Stimulated activated CD4-positive, alpha-beta T cell treated with anti-CD3 and anti-CD28 coated beads, Interleukin-4, amount 100 ng/mL, for 4 hours (primary cell): ENCODE data around the gene UCN3.
"Not testable (repeated sequence)": the region's sequence is repeated elsewhere in the genome, so short reads cannot be mapped to it uniquely, and the experiment has no call there.

Experiments
- DNase-seq, 2 experiments: peaks; one replicate each; pipeline ENCODE4 v3.0.0-alpha.2; 2020

UCN3 gene

GRCh38 chr10:5369362-5370158 lies 4.8 kb downstream of the UCN3 start:
- no peak for DNase-seq

DNA sequence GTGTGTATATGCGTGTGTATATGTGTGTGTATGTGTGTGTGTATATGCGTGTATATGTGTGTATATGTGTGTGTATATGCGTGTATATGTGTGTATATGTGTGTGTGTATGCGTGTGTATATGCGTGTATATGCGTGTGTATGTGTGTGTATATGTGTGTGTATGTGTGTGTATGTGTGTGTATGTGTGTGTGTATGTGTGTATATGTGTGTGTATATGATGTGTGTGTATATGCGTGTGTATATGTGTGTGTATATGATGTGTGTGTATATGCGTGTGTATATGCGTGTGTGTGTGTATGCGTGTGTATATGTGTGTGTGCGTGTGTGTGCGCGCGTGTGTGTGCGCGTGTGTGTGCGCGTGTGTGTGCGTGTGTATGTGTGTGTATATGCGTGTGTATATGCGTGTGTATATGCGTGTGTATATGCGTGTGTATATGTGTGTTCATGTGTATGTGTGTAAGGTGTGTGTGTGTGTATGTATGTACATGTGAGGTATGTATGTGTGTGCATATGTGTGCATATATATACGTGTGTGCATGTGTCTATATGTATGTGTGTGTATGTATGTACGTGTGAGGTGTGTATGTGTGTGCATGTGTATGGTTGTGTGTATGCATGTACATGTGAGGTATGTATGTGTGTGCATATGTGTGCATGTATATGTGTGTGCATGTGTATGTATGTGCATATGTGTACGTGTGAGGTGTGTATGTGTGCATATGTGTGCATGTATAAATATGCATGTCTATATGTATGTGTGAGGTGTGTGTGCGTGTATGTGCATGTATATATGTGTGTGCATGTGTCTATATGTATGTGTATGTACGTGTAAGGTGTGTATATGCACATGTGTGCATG lies 6.0 kb downstream of the UCN3 start:
- DNase-seq: no peak

DNA sequence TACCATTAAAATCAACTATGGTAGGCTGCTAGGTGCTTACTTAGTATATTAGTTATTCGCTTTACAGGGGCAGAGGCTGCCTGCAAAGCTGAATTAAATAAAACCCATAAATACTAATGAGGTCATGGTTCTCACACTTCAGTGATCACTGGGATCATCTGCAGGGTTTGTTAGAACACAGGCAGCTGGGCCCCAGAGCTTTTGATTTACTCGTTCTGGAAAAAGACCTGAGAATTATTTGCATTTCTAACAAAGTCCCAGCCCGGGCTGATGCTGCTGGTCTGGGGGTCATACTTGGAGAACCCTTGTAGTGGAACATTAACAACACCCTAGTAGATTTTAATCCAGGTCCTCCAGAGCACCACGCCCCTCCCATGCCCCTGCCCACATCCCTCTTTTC lies 8.5 kb downstream of the UCN3 start:
- DNase-seq: no peak

DNA sequence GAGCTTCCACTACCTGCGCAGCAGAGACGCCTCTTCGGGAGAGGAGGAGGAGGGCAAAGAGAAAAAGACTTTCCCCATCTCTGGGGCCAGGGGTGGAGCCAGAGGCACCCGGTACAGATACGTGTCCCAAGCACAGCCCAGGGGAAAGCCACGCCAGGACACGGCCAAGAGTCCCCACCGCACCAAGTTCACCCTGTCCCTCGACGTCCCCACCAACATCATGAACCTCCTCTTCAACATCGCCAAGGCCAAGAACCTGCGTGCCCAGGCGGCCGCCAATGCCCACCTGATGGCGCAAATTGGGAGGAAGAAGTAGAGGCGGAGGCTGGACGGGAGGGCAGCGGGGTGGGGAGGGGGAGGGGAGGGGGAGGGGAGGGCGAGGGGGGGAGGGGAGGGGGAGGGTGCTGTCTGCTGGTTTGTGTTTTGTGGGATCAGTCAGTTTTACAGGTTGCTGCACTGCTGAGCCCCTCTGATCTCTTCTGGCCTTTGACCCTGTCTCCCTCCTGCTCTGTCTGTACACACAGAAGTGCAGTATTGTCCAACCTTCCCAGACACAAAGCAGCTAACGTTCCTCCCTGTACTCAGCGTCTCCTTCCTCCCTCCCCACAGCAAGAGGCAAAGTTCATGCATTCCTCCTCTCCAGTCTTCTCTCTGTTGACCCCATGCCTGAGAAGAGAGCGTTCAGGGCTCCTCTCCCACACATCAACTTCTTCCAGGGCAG lies 9.3 kb downstream of the UCN3 start:
- DNase-seq: no peak

DNA sequence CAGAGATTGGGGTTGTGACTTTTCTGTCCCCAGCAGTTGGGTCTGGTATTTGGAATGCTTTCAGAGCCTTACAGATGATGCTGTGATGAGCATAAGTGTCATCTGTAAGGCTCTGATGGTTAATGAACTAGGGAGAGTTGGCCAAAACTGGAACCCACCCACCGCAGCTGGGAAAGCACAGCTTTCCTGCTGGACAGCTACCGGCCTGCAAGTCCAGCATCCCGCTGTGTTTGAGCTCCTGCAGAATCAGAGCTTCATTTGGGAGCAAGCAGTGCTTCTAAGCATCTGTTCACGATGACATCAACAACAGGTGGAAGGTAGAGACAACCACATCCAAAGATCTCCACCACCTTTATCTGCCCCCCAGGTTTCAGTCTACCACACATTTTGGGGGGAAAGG lies 11.7 kb downstream of the UCN3 start:
- no peak for DNase-seq

- DNase-seq: not testable (repeated sequence)
These were observed 14.4 kb downstream of the UCN3 start for GRCh38 chr10:5379202-5379601.

GRCh38 chr10:5380395-5380794 lies 15.6 kb downstream of the UCN3 start:
- DNase-seq: not testable (repeated sequence)

GRCh38 chr10:5381187-5381586 lies 16.4 kb downstream of the UCN3 start:
- DNase-seq: no peak

GRCh38 chr10:5385224-5385623 lies 20.5 kb downstream of the UCN3 start:
- DNase-seq: no peak

GRCh38 chr10:5387169-5387568 lies 22.4 kb downstream of the UCN3 start:
- no peak for DNase-seq

GRCh38 chr10:5390607-5391205 lies 25.9 kb downstream of the UCN3 start:
- no peak for DNase-seq

DNA sequence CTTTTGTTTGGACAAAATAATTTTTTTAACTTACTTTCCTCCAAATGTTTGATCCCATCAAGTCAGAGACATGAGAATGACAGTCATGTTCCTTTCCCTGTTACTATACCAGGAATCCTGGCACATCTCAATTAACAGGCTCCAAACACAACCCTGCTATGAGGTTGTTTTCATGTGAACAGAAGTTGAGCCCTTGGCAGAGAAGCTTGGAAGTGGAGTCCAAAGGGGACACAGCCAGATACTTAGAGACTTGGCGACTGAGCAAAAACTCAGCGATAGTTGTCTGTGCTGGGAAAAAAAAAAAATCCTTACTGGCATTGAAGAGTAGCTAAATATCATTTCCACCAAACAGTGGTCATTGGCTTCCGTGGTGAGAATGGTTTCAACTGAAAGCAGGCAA lies 27.0 kb downstream of the UCN3 start:
- DNase-seq: no peak

- no peak for DNase-seq
These were observed 28.8 kb downstream of the UCN3 start for GRCh38 chr10:5393529-5393928.

- no peak for DNase-seq
These were observed 30.4 kb downstream of the UCN3 start for GRCh38 chr10:5395168-5395567.

DNA sequence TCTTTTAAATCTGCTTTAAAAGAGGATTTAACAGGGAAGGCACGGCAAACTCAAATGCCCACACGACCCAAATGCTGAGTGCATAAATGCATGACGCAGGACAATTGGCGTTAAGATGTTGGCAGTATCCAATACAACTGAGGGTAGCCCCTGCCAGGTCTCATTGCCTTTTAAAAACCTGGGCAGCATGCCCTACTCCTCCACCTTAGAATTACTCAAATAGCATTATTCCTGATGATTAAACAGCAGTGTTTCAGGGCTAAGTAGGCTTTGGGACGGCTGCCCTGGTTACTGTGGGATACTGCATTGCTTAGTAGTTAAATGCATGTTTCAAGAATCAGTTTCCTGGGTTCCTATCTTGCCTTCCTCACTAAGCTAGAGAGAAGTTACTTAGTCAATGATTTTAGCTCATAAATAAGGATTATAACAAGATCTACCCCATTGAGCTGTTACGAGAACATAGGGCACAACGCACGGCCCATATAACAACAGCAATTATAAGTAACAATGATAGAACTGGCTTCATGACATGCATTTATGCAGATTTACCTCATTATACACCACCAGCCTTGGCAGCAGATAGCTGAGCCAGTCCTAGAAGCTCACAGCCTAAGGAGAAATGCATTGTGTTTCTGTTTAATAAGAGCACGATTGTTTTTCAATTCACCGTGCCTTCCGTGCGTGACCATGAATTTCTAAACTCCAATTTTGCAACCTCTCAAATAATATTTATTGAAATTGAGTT lies 32.0 kb downstream of the UCN3 start:
- DNase-seq: no peak

DNA sequence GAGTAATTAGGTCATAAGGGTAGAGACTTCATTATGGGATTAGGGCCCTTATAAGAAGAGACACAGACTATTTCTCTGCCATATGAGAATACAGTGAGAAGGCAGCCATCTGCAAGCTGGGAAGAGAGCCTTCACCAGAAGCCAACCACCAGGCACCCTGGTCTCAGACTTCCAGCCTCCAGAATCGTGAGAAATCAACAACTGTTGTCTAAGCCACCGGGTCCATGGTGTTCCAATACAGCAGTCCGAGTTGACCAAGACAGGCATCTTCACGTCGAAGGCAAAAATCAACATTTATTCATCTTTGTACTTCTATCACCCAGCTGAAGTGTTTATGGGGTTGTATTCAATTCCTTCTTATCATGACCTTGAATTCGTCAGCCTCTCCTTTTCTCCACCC lies 34.6 kb downstream of the UCN3 start:
- DNase-seq: no peak

GRCh38 chr10:5400468-5401240 lies 35.9 kb downstream of the UCN3 start:
- no peak for DNase-seq

GRCh38 chr10:5402798-5403197 lies 38.0 kb downstream of the UCN3 start:
- DNase-seq: no peak

- no peak for DNase-seq
These were observed 39.7 kb downstream of the UCN3 start, which contains the start of gene TUBAL3 for GRCh38 chr10:5404208-5405041. TSS of gene TUBAL3 (minus strand) at chr10:5404828. CDS start at chr10:5404792, 36 bp downstream.

- no peak for DNase-seq
These were observed 42.2 kb downstream of the UCN3 start for GRCh38 chr10:5406918-5407317.
